Ovary (tissue), 3 donors: ENCODE measurements around the gene CENPO.

Source experiments
- EP300 ChIP-seq: sonication (generic); formaldehyde crosslinking; IDR thresholded peaks from one replicate; pipeline ENCODE4 v1.6.1; 2017; ENCODE audit warnings: antibody characterized with exemption
- TF ChIP-seq, protein P1 (sequence below), 3 donors: fragments of 450-650 bp in 2 of 3; fragments of 200-600 bp in 1 of 3; IDR thresholded peaks; one replicate each; pipeline versions ENCODE4 v1.5.1 to v1.8.0; 2016 to 2022; ENCODE audit warnings: antibody characterized with exemption in 3 of 3, mild to moderate bottlenecking in 1 of 3
- donor health status: DM: no; HTN: no; CAD: no.

DNA sequence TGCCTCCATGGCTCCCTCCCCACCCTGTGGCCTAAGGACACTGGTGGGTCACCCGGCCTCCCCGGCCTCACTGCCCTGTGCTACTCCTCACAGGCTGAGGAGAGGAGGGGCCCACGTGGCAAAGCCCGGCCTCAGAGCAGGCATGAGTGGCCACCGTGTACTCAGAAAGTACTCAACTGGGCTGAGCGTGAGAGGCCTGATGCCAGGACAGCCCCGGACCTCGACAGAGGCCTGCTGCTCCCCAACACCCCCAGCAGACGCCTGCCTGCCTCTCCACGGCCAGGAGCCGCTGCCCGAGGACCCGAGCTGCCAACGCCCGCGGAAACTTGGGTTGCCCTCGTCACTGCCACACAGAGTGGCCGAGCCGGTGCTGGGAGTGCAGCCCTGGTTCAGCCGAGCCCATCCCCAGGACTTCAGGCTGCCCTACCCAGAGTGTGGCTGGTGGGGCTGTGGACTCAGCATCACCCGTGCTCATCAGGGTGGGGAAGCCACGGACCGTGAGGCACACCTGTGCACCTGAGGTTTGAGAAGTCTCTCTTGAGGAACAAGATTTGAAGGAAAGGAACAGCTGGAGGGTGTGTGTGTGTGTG lies 59.3 kb downstream of the CENPO start:
- TF ChIP-seq, protein P1, sequence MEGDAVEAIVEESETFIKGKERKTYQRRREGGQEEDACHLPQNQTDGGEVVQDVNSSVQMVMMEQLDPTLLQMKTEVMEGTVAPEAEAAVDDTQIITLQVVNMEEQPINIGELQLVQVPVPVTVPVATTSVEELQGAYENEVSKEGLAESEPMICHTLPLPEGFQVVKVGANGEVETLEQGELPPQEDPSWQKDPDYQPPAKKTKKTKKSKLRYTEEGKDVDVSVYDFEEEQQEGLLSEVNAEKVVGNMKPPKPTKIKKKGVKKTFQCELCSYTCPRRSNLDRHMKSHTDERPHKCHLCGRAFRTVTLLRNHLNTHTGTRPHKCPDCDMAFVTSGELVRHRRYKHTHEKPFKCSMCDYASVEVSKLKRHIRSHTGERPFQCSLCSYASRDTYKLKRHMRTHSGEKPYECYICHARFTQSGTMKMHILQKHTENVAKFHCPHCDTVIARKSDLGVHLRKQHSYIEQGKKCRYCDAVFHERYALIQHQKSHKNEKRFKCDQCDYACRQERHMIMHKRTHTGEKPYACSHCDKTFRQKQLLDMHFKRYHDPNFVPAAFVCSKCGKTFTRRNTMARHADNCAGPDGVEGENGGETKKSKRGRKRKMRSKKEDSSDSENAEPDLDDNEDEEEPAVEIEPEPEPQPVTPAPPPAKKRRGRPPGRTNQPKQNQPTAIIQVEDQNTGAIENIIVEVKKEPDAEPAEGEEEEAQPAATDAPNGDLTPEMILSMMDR (IDR thresholded peaks at IDR 0.05): no peak
- no peak for TF ChIP-seq EP300
